Subcutaneous adipose tissue (tissue), 4 donors: ENCODE data around the gene FARP1. TPM values are rescaled to one million over a fixed set of nuclear protein-coding genes. Genes with fewer than 3 reads are reported as not detected.

Source experiments
- CTCF ChIP-seq: fragments of 450-650 bp; IDR thresholded peaks from one replicate; pipeline ENCODE4 v1.5.1; 2016; ENCODE audit warnings: low read depth, mild to moderate bottlenecking, control low read depth, antibody characterized with exemption, moderate library complexity
- total RNA-seq, 4 donors: library from RNA; depleted of rRNA; stranded (reverse); fragments of >200 nt; gene quantifications; one replicate each; pipeline ENCODE4 v1.1.0, GENCODE V29; 2016

FARP1 gene
- total RNA-seq, 4 donors from 2014 or later: 24.9 to 39.9 (median 28.8) TPM

- no peak for TF ChIP-seq CTCF
These were observed 26.4 kb downstream of the FARP1 start for GRCh38 chr13:98169331-98169730.

- TF ChIP-seq CTCF: no peak
These were observed 29.2 kb downstream of the FARP1 start for GRCh38 chr13:98171900-98172589.

GRCh38 chr13:98172590-98173422 lies 29.9 kb downstream of the FARP1 start:
- TF ChIP-seq CTCF: no peak

GRCh38 chr13:98173431-98174152 lies 30.7 kb downstream of the FARP1 start:
- TF ChIP-seq CTCF: no peak

GRCh38 chr13:98174307-98174706 lies 31.4 kb downstream of the FARP1 start:
- TF ChIP-seq CTCF: no peak

GRCh38 chr13:98175043-98175442 lies 32.1 kb downstream of the FARP1 start:
- no peak for TF ChIP-seq CTCF

- TF ChIP-seq CTCF: no peak
These were observed 32.9 kb downstream of the FARP1 start for GRCh38 chr13:98175823-98176222.
